Stimulated activated CD4-positive, alpha-beta T cell treated with anti-CD3 and anti-CD28 coated beads, Interleukin-1b, Interleukin-23, amount 100 ng/mL, for 48 hours (primary cell): ENCODE results near the gene POSTN.
"Not testable (repeated sequence)": the region's sequence is repeated elsewhere in the genome, so short reads cannot be mapped to it uniquely, and the experiment has no call there.

ENCODE experiments used
- DNase-seq: peaks from one replicate; pipeline ENCODE4 v3.0.0-alpha.2; 2020

POSTN gene

GRCh38 chr13:37596805-37597204 is 1.8 kb downstream of the POSTN start:
- DNase-seq: no peak

- DNase-seq: no peak
Observed at GRCh38 chr13:37595162-37595561, 3.4 kb downstream of the POSTN start.

- DNase-seq: no peak
Observed at GRCh38 chr13:37594550-37594949, 4.0 kb downstream of the POSTN start.

GRCh38 chr13:37589381-37589780 is 9.2 kb downstream of the POSTN start:
- not testable (repeated sequence) for DNase-seq

GRCh38 chr13:37587236-37587635 is 11.3 kb downstream of the POSTN start:
- DNase-seq: no peak

GRCh38 chr13:37586164-37586563 is 12.4 kb downstream of the POSTN start:
- no peak for DNase-seq

GRCh38 chr13:37585541-37585940 is 13.0 kb downstream of the POSTN start:
- no peak for DNase-seq

GRCh38 chr13:37576601-37577000 is 22.0 kb downstream of the POSTN start:
- no peak for DNase-seq

GRCh38 chr13:37565425-37565824 is 33.1 kb downstream of the POSTN start:
- no peak for DNase-seq

- DNase-seq: no peak
Observed at GRCh38 chr13:37561031-37561430, 37.5 kb downstream of the POSTN start.

GRCh38 chr13:37560526-37560925 is 38.0 kb downstream of the POSTN start:
- no peak for DNase-seq

GRCh38 chr13:37558766-37559165 is 39.8 kb downstream of the POSTN start:
- DNase-seq: not testable (repeated sequence)

GRCh38 chr13:37546087-37546486 is 52.5 kb downstream of the POSTN start:
- no peak for DNase-seq

GRCh38 chr13:37544995-37545394 is 53.6 kb downstream of the POSTN start:
- no peak for DNase-seq

GRCh38 chr13:37539976-37540605 is 58.5 kb downstream of the POSTN start:
- DNase-seq: no peak

GRCh38 chr13:37539170-37539569 is 59.4 kb downstream of the POSTN start:
- DNase-seq: no peak

GRCh38 chr13:37535501-37535900 is 63.1 kb downstream of the POSTN start:
- DNase-seq: no peak

GRCh38 chr13:37534676-37535075 is 63.9 kb downstream of the POSTN start:
- no peak for DNase-seq

- no peak for DNase-seq
Observed at GRCh38 chr13:37534181-37534580, 64.4 kb downstream of the POSTN start.

GRCh38 chr13:37531049-37531448 is 67.5 kb downstream of the POSTN start:
- no peak for DNase-seq

- no peak for DNase-seq
Observed at GRCh38 chr13:37529751-37530385, 68.7 kb downstream of the POSTN start.

- no peak for DNase-seq
Observed at GRCh38 chr13:37526710-37527473, 71.7 kb downstream of the POSTN start.

- no peak for DNase-seq
Observed at GRCh38 chr13:37515226-37515625, 83.3 kb downstream of the POSTN start.
